GM12878 (cell line): ENCODE measurements around the gene CNR1. TPM values are rescaled to one million over a fixed set of nuclear protein-coding genes. Genes with fewer than 3 reads are reported as not detected.

ENCODE experiments used
- ATAC-seq: fragments of 200-7000 bp; cut with Tn5 transposase; 3 replicates; pipeline ENCODE4 v1.9.1; 2020; ENCODE audit warnings: mild to moderate bottlenecking, moderate library complexity
- BruUV-seq: library from RNA; stranded (reverse); fragments of 400-500 nt; replicated peaks from 2 replicates; lab custom pipeline; 2021; lab: Mats Ljungman, UMichigan
- CTCF ChIA-PET: fragments of 300-600 bp; sonication (Branson Sonifier 250); formaldehyde crosslinking; extraction: SDS; loops from one replicate; lab custom pipeline; 2021; ENCODE audit warnings: inconsistent platforms; lab: Yijun Ruan, JAX
- POLR2A ChIA-PET: fragments of 350-600 bp; formaldehyde crosslinking; extraction: SDS; loops from one replicate; lab custom pipeline; 2021; ENCODE audit warnings: inconsistent platforms; lab: Charles Lee
- RAD21 ChIA-PET: fragments of 300-600 bp; sonication (Branson Sonifier 250); formaldehyde crosslinking; loops from one replicate; lab custom pipeline; 2023; ENCODE audit warnings: antibody characterized with exemption; ENCODE audit not compliant: unreplicated experiment; lab: Charles Lee
- SMC1A ChIA-PET: fragments of 300-600 bp; sonication (Branson Sonifier 250); formaldehyde crosslinking; loops from one replicate; lab custom pipeline; 2023; ENCODE audit not compliant: unreplicated experiment, uncharacterized antibody; lab: Charles Lee
- DNase-seq: peaks from one replicate; pipeline ENCODE4 v3.0.0-alpha.2; 2011; ENCODE audit warnings: low read depth, low spot score
- FAIRE-seq: peaks from 3 replicates; lab custom pipeline; 2011; peaks lifted over from hg19 to GRCh38; lab: Jason Lieb, UNC
- H2AFZ ChIP-seq: 2 replicates; pipeline ENCODE4 v1.6.0; 2011; ENCODE audit warnings: low read depth, low read length, control low read depth; ENCODE audit not compliant: control insufficient read depth
- H3K27ac ChIP-seq: 2 replicates; pipeline ENCODE4 v1.5.1; 2011; ENCODE audit warnings: control low read depth; ENCODE audit not compliant: control insufficient read depth, insufficient read depth
- H3K27me3 ChIP-seq, 2 experiments: replicated peaks in 1 of 2; 2 replicates each; pipeline versions ENCODE4 v1.6.0 to v1.6.1; 2011; ENCODE audit warnings: low read length in 1 of 2; ENCODE audit not compliant: control insufficient read depth in 2 of 2, insufficient read depth in 2 of 2
- H3K36me3 ChIP-seq, 2 experiments: 2 replicates each; pipeline ENCODE4 v1.5.1; 2011; ENCODE audit warnings: low read length in 1 of 2; ENCODE audit not compliant: control insufficient read depth in 2 of 2, insufficient read depth in 2 of 2
- H3K4me1 ChIP-seq: 2 replicates; pipeline ENCODE4 v1.6.1; 2011; ENCODE audit warnings: mild to moderate bottlenecking, low read length, moderate library complexity, mixed read lengths; ENCODE audit not compliant: control insufficient read depth, insufficient read depth
- H3K4me2 ChIP-seq: 2 replicates; pipeline ENCODE4 v1.6.0; 2011; ENCODE audit warnings: control low read depth; ENCODE audit not compliant: control insufficient read depth, insufficient read depth
- H3K4me3 ChIP-seq: fragments of 200-600 bp; sonication (generic); 2 replicates; pipeline ENCODE4 v1.5.1; 2016
- H3K79me2 ChIP-seq: 2 replicates; pipeline ENCODE4 v1.6.0; 2011; ENCODE audit warnings: low read length; ENCODE audit not compliant: control insufficient read depth, insufficient read depth
- H3K9ac ChIP-seq: 2 replicates; pipeline ENCODE4 v1.8.0; 2011; ENCODE audit warnings: low read length, control low read depth, mixed read lengths; ENCODE audit not compliant: control insufficient read depth, insufficient read depth
- H3K9me3 ChIP-seq: replicated peaks from 3 replicates; pipeline ENCODE4 v1.5.1; 2011; ENCODE audit warnings: mild to moderate bottlenecking, low read length; ENCODE audit not compliant: control insufficient read depth, insufficient read depth
- H4K20me1 ChIP-seq: 2 replicates; pipeline ENCODE4 v1.6.0; 2011; ENCODE audit not compliant: control insufficient read depth, insufficient read depth
- BCL3 ChIP-seq: IDR thresholded peaks from 2 replicates; pipeline ENCODE4 v1.6.1; 2011; ENCODE audit warnings: borderline replicate concordance, low read depth, mild to moderate bottlenecking, moderate library complexity, low read length; ENCODE audit not compliant: insufficient read depth, poor library complexity, severe bottlenecking
- CBFB ChIP-seq: IDR thresholded peaks from 2 replicates; pipeline ENCODE4 v1.6.1; 2016; ENCODE audit warnings: antibody characterized with exemption, low read depth
- CREB1 ChIP-seq: IDR thresholded peaks from 2 replicates; pipeline ENCODE4 v1.6.1; 2012; ENCODE audit warnings: low read depth, mild to moderate bottlenecking, inconsistent platforms
- DPF2 ChIP-seq: fragments of 450-650 bp; IDR thresholded peaks from 2 replicates; pipeline ENCODE4 v1.6.1; 2017; ENCODE audit warnings: mild to moderate bottlenecking
- E2F4 ChIP-seq: IDR thresholded peaks from 2 replicates; pipeline ENCODE4 v1.6.1; 2012; ENCODE audit warnings: low read depth, low read length, improper control_type of control experiment
- EZH2 ChIP-seq: IDR thresholded peaks from 2 replicates; pipeline ENCODE4 v1.6.1; 2012; ENCODE audit warnings: low read depth, mild to moderate bottlenecking, control low read depth, inconsistent platforms, low read length, borderline replicate concordance; ENCODE audit not compliant: control insufficient read depth
- GATAD2B ChIP-seq: fragments of 450-650 bp; conservative IDR thresholded peaks from 2 replicates; pipeline ENCODE4 v1.6.1; 2017; ENCODE audit warnings: low read depth, mild to moderate bottlenecking, moderate library complexity
- HDAC2 ChIP-seq: fragments of 200-600 bp; sonication (generic); IDR thresholded peaks from 2 replicates; pipeline ENCODE4 v1.6.1; 2017
- HDGF ChIP-seq: fragments of 450-650 bp; IDR thresholded peaks from 2 replicates; pipeline ENCODE4 v1.6.1; 2016; ENCODE audit warnings: antibody characterized with exemption
- NFXL1 ChIP-seq: fragments of 450-650 bp; IDR thresholded peaks from 2 replicates; pipeline ENCODE4 v1.6.1; 2017; ENCODE audit warnings: antibody characterized with exemption, mild to moderate bottlenecking, borderline replicate concordance
- NR2F1 ChIP-seq: fragments of 450-650 bp; conservative IDR thresholded peaks from 2 replicates; pipeline ENCODE4 v1.6.1; 2017; ENCODE audit warnings: mild to moderate bottlenecking
- PKNOX1 ChIP-seq: fragments of 450-650 bp; IDR thresholded peaks from 2 replicates; pipeline ENCODE4 v1.6.1; 2016; ENCODE audit warnings: mild to moderate bottlenecking
- POLR2A ChIP-seq: IDR thresholded peaks from 2 replicates; pipeline ENCODE4 v1.6.1; 2011; ENCODE audit warnings: low read depth, mild to moderate bottlenecking, low read length
- POU2F2 ChIP-seq: IDR thresholded peaks from 3 replicates; pipeline ENCODE4 v1.6.1; 2011; ENCODE audit warnings: low read depth, mild to moderate bottlenecking, low read length, borderline replicate concordance
- RAD21 ChIP-seq: IDR thresholded peaks from 2 replicates; pipeline ENCODE4 v1.6.1; 2011; ENCODE audit warnings: mild to moderate bottlenecking, low read depth, low read length, moderate library complexity; ENCODE audit not compliant: insufficient read depth
- RAD51 ChIP-seq: fragments of 450-650 bp; IDR thresholded peaks from 2 replicates; pipeline ENCODE4 v1.6.1; 2016; ENCODE audit warnings: moderate library complexity, mild to moderate bottlenecking, inconsistent platforms
- SMAD1 ChIP-seq: fragments of 450-650 bp; IDR thresholded peaks from 2 replicates; pipeline ENCODE4 v1.6.1; 2018; ENCODE audit warnings: mild to moderate bottlenecking, low read depth; ENCODE audit not compliant: partially characterized antibody
- TARDBP ChIP-seq: IDR thresholded peaks from 2 replicates; pipeline ENCODE4 v1.6.1; 2016; ENCODE audit warnings: borderline replicate concordance
- TCF7 ChIP-seq: IDR thresholded peaks from 2 replicates; pipeline ENCODE4 v1.6.1; 2014; ENCODE audit warnings: antibody characterized with exemption, borderline replicate concordance
- YBX1 ChIP-seq: fragments of 450-650 bp; IDR thresholded peaks from 2 replicates; pipeline ENCODE4 v1.6.1; 2016; ENCODE audit warnings: antibody characterized with exemption
- WGBS: methylation state at CpG from one replicate; pipeline ENCODE4 v1.1.6; 2016; ENCODE audit warnings: low lambda C conversion rate; ENCODE audit not compliant: insufficient replicate concordance, insufficient coverage; ENCODE audit errors: missing lambda C conversion rate; 5-methylcytosine and 5-hydroxymethylcytosine counted together
- in situ Hi-C: fragments of 300-500 bp; cut with MboI; formaldehyde crosslinking; loops from 9 replicates; pipeline ENCODE4 v1.14.3; 2018; ENCODE audit warnings: mixed read lengths
- intact Hi-C: fragments of 100-400 bp; cut with micrococcal nuclease; formaldehyde crosslinking; loops from one replicate; pipeline ENCODE4 v1.14.2; 2022; ENCODE audit not compliant: unreplicated experiment
- polyA plus RNA-seq, 11 experiments: library from polyadenylated mRNA; depleted of rRNA in 4 of 11; unstranded in 6 of 11; stranded (reverse) in 5 of 11; fragments of >200 nt; fragmentation: Nextera tagmentation in 4 of 11; fragmentation: Illumina TruSeq in 1 of 11; extraction: Ambion mirVana in 4 of 11; extraction: Trizol in 1 of 11; gene quantifications; 1 replicate in 1 of 11; 2 replicates in 10 of 11; pipeline versions ENCODE4 v1.2.1 to v1.2.3, GENCODE V29; 2011 to 2016; ENCODE audit warnings: inconsistent platforms in 2 of 11, missing spikeins in 2 of 11, low read depth in 1 of 11
- total RNA-seq, 4 experiments: library from RNA; depleted of rRNA in 3 of 4; stranded (reverse); fragments of >200 nt in 3 of 4; fragmentation: Illumina TruSeq in 1 of 4; extraction: Trizol in 1 of 4; gene quantifications; 2 replicates each; pipeline versions ENCODE4 v1.2.1 to v1.2.3, GENCODE V29; 2013 to 2021

CNR1 gene
- total and polyA plus RNA-seq, 10 of the 15 experiments (the other 5 are each of a cell fraction or from before 2014, with no cell fraction given), result 2.2 to 15.4 (median 8.5) TPM

GRCh38 chr6:88143421-88144157 lies 22.6 kb downstream of the CNR1 start:
- Histone ChIP-seq H3K9me3 (peaks cover 2% of the 10 kb centered on the region; the same call in 2 of the 3 replicates), H3K79me2 (no peaks in the 10 kb centered on the region), H3K36me3 (peaks cover 0 to 2% of the 10 kb centered on the region in 2 experiments; a peak in 1 of 4 replicates), H3K4me3 (no peak overlapping the region), H3K27me3 (no peaks in the 10 kb centered on the region), H4K20me1 (no peaks in the 10 kb centered on the region), H3K9ac (no peak overlapping the region), H3K4me2 (no peak overlapping the region), H2AFZ (no peak overlapping the region), H3K4me1 (peaks cover 18% of the 10 kb centered on the region), H3K27ac (no peak overlapping the region)
- TF ChIP-seq POLR2A (no peak), RAD51 (no peak), EZH2 (no peak), HDAC2 (no peak), E2F4 (no peak), HDGF (no peak), CREB1 (no peak), NR2F1 (no peak), PKNOX1 (no peak), BCL3 (no peak), DPF2 (no peak), NFXL1 (no peak), TCF7 (no peak), TARDBP (no peak), CBFB (no peak), POU2F2 (no peak), GATAD2B (no peak), RAD21 (no peak), YBX1 (no peak), SMAD1 (no peak)
- FAIRE-seq (no peak), ATAC-seq (no peak), DNase-seq (no peak)
- ChIA-PET SMC1A (interaction anchor here (1.1 to 2.2 kb wide), 4 partner anchors 9 to 25 kb away, joined by 3 to 10 read pairs (median 8); partner anchors contain the start of gene CNR1), CTCF (interaction anchor here (0.6 to 1.4 kb wide), 3 partner anchors 312 to 637 kb away, joined by 3 read pairs; no protein-coding TSS in a partner anchor), RAD21 (interaction anchor here (1.8 to 2.5 kb wide), 3 partner anchors 19 to 214 kb away, joined by 9 to 23 read pairs (median 11); no protein-coding TSS in a partner anchor), POLR2A (interaction anchor here (2.4 kb wide), 1 partner anchor 17 kb away, joined by 12 read pairs; no protein-coding TSS in a partner anchor)
- in situ Hi-C loops, result no loop called here
- WGBS, result 94% methylated on average over 14 of the region's 14 CpGs
- intact Hi-C loops, result loop anchor here (2.0 kb wide), 1 partner anchor 21 kb away; no protein-coding TSS in a partner anchor
- BruUV-seq, result no TSS peak
